Transverse colon (tissue), 3 donors: Measurements from ENCODE around the gene EIF1AD.

Source experiments
- POLR2A ChIP-seq: fragments of 450-650 bp; IDR thresholded peaks from one replicate; pipeline ENCODE4 v1.6.1; 2016; ENCODE audit warnings: antibody characterized with exemption, mild to moderate bottlenecking, moderate library complexity
- TF ChIP-seq, protein P1 (sequence below), 5 experiments: fragments of 200-600 bp in 3 of 5; fragments of 450-650 bp in 2 of 5; sonication (generic) in 3 of 5; IDR thresholded peaks; 1 replicate in 2 of 5; 2 replicates in 3 of 5; pipeline ENCODE4 v1.5.1; 2016 to 2017; ENCODE audit warnings: antibody characterized with exemption in 5 of 5, inconsistent platforms in 3 of 5, mild to moderate bottlenecking in 2 of 5, moderate library complexity in 1 of 5

DNA sequence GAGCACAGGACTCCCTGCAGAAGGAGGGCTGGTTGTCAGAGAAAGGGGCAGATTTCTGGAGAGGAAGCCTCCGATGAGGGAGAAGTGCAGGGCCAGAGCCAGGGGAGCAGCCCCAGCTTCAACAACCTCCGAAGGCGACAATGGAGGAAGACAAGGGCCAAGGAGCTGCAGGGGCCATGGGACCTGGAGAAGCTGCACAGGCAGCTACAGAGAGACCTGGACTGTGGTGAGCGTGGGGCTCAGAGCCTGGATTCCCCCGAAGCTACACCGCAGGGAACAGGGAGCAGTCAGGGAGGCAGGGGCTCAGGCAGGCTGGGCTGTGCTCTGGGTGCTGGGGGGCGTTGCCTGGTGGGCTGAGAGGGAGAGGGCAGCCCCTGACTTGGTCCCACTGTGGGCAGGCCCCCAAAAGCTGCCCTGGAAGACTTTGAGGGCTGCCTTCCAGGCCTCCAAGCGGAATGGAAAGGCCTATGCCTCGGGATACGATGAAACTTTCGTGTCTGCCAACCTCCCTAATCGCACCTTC, 54.3 kb downstream of the EIF1AD start:
- TF ChIP-seq POLR2A: no peak
- TF ChIP-seq, protein P1, sequence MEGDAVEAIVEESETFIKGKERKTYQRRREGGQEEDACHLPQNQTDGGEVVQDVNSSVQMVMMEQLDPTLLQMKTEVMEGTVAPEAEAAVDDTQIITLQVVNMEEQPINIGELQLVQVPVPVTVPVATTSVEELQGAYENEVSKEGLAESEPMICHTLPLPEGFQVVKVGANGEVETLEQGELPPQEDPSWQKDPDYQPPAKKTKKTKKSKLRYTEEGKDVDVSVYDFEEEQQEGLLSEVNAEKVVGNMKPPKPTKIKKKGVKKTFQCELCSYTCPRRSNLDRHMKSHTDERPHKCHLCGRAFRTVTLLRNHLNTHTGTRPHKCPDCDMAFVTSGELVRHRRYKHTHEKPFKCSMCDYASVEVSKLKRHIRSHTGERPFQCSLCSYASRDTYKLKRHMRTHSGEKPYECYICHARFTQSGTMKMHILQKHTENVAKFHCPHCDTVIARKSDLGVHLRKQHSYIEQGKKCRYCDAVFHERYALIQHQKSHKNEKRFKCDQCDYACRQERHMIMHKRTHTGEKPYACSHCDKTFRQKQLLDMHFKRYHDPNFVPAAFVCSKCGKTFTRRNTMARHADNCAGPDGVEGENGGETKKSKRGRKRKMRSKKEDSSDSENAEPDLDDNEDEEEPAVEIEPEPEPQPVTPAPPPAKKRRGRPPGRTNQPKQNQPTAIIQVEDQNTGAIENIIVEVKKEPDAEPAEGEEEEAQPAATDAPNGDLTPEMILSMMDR (IDR thresholded peaks at IDR 0.05): no peak
